ENCODE results near the gene F13B.

DNA sequence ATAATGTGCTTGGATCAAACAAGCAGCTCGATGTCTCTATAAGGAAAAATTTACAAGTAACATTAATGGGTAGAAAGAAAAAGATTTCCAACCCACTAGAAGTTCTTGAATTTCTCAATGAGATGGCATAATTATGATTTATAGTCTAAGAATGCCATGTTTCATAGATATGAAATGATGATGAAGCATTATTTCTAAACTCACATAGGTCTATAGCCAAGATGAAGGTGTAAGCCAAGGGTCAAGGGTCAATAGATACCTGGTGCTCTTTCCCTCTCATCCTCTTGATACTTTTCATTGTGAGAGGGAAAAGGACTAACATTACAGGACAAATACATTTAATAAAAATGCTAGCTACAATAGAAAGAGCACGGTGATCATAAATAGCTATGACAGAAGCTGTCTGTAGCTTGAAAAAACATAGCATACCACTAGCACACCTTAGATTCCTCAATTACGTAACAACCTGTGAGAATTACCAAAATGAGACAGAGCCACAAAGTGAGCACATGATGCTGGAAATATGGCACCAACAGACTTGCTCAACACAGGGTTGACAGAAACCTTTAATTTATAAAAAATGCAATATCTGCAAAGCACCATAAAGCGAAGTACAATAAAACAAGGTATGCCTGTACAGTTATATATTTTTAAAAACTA, 26.3 kb upstream of the F13B start:
- TF ChIP-seq, protein P1, sequence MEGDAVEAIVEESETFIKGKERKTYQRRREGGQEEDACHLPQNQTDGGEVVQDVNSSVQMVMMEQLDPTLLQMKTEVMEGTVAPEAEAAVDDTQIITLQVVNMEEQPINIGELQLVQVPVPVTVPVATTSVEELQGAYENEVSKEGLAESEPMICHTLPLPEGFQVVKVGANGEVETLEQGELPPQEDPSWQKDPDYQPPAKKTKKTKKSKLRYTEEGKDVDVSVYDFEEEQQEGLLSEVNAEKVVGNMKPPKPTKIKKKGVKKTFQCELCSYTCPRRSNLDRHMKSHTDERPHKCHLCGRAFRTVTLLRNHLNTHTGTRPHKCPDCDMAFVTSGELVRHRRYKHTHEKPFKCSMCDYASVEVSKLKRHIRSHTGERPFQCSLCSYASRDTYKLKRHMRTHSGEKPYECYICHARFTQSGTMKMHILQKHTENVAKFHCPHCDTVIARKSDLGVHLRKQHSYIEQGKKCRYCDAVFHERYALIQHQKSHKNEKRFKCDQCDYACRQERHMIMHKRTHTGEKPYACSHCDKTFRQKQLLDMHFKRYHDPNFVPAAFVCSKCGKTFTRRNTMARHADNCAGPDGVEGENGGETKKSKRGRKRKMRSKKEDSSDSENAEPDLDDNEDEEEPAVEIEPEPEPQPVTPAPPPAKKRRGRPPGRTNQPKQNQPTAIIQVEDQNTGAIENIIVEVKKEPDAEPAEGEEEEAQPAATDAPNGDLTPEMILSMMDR (conservative IDR thresholded peaks at IDR 0.05; ENCODE audit: low read length): no peak
- no peak for TF ChIP-seq EZH2phosphoT487 (IDR thresholded peaks at IDR 0.05; ENCODE audit: borderline replicate concordance, low read depth, low read length)

Measured in OCI-LY7 (cell line).